COR-L47 (cell line): ENCODE measurements around the gene ATP6V1D.
"Not testable (repeated sequence)": the region's sequence is repeated elsewhere in the genome, so short reads cannot be mapped to it uniquely, and the experiment has no call there.

Source experiments
- DNase-seq: peaks from one replicate; lab custom pipeline; 2025; lab: John Stamatoyannopoulos, UW

The ATP6V1D gene

DNA sequence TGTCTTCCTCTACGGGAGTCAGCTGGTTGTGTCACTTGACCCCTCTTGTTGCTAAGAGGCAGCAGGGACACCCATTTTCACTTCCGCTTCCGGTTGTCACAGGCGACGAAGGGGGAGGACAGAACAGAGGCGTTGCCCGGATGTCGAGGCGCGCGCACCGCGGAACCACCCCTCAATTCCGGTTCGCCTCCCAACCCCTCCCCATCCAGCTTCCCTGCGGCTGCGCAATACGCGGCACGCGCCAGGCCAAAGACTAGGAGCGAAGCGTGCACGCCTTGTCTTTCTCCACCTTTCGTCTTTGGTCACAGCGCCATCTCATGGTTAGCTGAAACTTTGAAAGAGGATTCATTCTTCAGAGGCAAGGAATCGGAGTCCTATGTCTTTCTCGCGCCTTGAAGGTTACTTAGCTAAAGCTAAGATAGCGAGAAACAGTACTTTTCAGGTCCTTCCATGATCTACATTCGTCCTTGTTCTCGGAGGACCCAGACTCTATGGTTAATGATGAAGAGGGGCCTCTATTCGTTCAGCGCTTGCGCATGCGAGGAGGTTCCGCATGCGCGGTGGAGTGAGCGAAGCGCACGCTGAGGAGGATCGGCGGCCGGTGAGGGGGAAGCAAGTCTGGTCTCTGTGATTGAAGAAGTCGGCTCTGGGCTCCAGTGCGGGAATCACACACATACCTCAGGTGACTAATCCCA, at the start of gene ATP6V1D, which contains the start of gene EIF2S1:
Gene ATP6V1D (minus strand): TSS at position 30 of the 695 bp plus-strand sequence. CDS start 106 bp downstream, outside the sequence.
Gene EIF2S1 (plus strand): TSS at position 554 of the 695 bp plus-strand sequence. CDS start 4,440 bp downstream, outside the sequence.
- DNase-seq: peak; percentile 99

DNA sequence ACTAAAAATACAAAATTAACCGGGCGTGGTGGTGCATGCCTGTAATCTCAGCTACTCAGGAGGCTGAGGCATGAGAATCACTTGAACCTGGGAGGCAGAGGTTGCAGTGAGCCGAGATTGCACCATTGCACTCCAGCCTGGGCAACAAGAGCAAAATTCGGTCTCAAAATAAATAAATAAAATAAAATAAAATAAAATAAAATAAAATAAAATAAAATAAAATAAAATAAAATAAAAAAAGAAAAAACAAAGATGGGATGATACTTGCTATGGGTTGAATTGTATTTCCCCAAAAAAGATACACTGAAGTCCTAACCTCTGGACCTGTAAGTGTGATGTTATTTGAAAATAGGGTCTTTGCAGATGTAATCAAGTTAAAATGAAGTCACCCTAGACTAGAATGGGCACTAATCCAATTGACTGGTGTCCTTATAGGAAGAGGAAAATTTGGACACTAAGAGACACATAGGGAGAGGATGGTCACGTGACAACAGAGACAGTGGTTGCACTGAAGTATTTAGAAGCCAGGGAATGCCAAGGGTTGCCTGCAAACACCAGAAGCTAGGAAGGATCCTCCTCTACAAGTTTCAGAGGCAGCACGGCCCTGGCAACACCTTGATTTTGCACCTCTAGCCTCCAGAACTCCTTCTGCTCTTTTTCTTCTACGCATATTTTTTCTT, 48.7 kb upstream of the ATP6V1D start:
- not testable (repeated sequence) for DNase-seq

DNA sequence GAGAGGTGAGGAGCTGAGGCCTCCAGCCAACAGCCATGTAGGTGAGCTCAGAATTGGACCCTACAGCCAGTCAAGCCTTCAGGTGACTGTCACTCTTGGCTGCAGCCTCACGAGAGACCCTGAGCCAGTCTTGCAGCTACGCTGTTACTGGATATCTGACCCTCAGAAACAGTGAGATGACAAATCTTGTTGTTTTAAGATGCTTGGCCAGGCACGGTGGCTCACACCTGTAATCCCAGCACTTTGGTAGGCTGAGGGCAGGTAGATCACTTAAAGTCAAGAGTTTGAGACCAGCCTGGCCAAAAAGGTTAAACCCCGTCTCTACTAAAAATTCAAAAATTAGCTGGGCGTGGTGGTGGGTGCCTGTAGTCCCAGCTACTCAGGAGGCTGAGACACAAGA, 46.2 kb upstream of the ATP6V1D start:
- DNase-seq: no peak

DNA sequence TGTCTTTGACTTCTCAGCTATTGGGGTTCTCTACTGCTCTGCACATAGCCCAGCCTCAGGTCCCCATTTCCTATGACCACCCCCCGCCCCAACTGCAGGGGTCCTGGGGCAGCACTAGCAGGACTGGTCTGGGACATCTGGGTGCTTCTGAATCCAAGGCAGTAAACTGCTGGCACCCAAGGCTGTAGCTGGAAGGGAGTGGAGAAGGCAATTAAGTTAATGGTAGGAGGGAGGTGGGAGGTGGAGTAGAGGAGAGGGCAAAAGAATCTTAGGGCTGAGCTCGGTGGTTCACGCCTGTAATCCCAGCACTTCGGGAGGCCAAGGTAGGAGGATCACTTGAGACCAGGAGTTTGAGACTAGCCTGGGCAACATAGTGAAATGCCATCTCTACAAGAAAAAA, 40.8 kb upstream of the ATP6V1D start:
- no peak for DNase-seq

DNA sequence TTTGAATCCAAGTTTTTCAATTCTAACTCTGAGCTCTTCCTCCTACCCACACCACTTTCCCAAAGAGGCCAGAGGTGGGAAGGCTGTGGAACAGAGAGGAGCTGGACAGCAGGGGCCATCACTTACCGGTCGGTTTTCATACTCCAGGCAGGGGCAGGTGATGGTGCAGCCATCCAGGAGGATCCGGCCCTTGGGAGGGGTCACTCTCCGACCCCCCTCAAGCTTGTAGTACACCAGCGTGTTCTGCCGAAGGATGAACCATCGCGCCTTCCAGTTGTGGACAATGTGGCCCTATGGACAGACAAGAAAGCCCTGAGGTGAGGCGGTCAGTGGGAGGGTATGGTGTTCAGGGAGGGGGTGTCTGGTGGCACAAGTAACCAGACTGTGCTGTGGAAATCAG, 37.9 kb upstream of the ATP6V1D start:
- no peak for DNase-seq

DNA sequence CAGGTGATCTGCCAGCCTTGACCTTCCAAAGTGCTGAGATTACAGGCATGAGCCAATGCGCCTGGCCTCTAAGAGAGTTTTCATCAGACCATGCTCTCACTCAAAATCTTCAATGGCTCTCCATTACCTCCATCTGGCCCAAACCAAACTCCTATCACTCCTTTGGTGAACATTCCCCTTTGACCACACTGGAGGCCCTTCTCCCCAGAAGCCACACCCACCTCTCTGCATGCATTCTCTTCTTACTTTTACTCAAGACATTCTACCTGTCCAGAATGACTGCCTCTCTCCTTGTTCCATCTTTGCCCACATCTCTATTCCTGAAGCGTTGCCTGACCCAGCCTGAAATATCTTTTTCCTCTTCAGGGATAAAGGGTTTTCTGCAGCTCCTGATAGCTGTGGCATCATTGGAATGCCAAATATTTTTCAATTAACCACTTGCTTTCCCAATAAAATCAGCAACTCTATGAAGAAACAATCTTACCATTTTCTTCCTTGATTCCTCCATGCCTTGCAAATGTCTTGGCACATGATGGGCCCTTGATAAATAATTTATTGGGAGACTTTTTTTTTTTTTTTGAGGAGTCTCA, 36.9 kb upstream of the ATP6V1D start:
- DNase-seq: no peak

DNA sequence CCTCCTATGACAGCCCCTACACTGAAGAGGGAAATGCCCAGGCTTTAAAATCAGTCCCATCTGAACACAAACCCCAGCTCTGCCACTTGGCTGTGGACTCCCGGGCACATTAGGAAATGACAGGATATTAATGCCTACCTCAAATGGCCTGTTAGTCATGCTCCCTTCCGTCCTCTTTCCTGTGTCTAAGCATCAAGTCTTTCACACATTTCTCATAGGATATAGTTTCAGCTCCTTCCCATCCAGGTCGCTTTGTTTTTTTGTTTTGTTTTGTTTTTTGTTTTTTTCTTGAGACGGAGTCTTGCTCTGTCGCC, 36.2 kb upstream of the ATP6V1D start:
- DNase-seq: no peak

DNA sequence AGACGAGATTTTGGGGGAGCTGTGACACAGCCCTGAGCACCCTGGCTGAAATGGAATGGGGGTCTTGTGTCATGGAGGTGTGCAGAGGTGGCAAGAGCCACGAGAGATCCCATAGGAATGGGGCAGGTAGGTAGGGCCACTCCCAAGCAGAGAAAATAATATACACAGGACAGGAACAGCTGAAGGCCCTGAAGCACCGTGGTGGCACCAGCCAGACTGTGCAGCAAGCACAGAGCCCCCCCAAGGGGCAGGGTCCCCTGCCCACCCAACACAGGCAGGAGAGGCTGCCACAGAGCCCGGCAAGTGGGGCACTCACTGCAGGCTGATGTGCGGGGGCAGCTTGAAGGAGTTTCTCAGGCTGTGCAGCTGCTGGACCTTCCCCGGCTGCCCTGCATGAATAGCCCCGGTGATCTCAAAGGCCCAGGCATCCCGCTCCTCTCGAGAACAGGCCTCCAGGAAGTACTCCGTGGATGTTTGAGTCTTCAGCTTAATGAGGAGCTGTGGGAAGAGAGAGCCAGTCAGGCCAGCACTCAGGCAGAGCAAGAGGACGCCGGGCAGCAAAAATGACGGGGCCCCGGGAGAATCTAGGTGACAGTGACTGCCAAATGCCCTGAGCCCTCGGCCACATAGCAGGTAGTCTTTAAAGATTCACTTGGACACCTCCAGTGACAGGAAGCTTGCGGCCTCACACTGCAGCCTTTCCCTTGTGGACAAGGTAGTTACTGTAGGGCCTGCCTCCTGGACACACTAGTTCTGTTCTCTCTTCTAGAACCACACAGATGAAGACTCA, 35.7 kb upstream of the ATP6V1D start:
- no peak for DNase-seq

DNA sequence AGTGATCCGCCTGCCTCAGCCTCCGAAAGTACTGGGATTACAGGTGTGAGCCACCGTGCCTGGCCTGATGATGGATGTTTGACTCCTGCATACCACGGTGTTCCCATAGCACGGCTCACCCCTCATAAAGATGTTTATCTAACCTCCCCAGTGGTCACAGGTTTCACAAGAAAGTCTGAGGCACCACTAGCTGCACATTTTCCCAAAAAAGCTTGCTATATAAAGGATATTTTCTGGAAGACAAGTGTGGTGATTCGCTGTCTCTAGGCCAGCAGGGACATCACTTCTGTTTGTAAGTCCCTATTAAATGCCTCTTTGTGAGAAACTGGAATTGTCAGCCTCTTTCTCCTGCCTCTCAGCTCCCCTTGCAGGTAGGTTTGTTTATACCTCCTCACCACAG, 34.1 kb upstream of the ATP6V1D start:
- no peak for DNase-seq

DNA sequence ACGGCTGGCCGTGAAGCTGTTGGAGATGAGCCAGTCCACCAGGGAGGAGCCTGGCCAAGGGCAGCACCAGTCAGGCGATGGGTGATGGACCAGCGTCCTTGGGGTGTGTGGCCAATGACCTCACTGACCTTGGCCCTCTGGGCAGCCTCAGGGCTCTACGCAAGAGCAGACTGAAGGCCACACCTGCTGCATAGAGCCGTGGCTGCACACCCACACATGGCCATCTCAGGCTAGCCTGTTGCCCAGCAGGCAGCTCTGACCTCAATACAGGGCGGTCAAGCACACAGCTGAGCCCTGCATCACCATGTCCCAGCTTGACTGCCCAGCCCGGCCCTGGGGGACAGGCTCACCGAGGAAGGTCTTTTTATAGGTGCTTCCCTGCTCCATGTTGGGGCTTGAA, 33.2 kb upstream of the ATP6V1D start:
- no peak for DNase-seq

DNA sequence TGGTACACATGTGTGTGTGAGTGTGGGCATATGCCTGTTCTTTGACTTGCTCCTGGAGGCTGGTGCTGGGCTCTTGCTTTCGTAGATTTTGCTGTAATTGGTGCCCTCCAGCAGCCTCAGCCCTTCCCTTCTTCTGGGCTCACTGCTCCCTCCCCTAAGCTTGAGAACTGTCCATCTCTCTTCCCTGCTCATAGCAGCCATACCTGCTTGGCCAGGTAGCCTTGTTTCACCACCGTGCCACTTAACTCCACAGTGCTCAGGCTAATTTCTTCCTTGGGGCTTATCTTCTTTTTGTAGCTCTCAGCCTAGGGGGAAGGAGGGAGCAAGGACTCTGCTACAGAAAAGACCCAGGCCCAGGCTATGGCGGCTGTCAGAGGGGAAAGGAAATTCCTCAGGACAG, 32.5 kb upstream of the ATP6V1D start:
- no peak for DNase-seq

DNA sequence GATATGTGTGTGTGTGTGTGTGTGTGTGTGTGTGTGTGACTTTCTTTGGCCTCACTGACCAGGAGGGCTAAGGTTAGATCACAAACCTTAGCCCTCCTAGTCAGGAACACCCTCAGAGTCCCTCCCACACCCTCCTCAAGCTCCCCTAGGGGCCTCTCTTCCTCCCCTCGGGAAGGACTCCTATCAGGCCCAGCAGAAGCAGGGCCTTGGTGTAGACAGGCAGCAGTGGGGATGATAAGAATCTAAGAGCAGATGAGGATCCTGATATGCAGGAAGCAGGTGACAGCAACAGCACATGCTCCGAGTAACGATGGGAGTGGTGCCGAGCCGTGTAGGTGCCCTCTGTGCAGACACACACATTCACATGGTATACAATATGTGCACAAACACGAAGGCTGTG, 31.7 kb upstream of the ATP6V1D start:
- DNase-seq: no peak

DNA sequence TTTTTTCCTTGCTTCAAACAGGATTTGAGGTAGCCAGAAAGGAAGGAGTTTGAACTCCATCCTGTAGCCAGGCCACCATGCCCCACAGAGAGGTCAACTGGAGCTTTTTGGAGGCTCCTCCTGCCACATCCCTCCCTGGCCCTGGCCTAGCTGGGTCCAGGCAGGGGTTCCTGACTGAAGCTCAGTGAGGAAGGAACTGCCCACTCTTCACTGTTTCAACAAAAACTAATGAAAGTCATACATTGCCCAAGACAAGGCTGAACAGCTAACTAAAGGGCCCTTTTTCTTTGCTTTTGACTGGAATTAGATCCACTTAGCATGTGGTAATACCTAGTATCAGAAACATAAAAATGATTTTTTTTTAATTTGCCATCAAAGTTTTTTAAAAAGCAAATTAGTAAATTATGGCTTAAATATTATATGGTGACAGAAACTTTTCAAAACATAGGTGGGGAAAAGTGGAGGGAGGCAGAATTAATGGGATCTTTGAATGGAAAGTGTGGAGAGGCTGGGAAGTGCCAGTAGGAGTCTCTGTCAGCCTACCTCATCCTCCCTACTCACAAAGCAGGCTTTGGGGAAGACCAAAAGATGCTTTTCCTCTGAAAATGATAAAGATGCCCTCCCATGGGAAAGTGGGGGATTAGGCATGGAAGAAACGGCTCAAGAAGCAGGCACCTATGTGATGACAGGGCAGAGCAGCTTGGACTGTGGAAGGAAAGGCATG, 30.4 kb upstream of the ATP6V1D start:
- no peak for DNase-seq

DNA sequence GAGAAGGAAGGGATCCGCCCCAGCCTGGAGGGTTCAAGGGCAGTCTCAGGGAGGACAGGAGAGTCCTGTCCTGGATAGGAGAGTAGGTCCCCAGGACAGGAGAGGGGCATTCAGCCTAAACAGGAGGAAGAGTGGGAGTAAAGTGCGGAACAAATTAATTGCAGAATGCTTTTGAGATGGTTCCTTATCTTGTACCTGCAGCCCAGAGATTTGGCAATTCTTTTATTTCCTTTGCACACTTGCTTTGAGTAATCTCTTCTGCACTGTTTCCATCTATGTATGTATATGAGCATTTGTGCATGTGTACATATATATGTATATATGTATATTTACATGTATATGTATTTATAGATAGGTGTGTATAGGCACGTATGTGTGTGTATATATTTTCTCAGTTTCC, 29.7 kb upstream of the ATP6V1D start:
- no peak for DNase-seq

DNA sequence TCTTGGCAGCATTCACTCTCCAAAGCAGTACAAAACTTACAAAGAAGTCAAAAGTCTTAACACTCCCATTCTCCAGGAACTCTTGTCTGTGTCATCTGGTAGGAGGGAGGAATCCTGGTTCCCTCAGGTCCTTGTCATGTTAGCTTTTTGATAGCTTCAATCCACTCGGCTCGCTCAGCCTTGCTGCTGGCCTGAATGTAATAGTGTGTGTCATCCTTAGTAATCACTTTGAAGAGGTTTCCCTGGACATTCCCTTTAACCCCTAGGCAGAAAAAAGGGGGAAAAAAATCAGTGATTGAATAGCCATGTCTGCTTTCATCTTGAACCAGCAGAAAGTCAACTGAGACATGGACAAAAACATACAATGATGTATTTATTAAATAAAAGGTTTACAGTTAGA, 27.6 kb upstream of the ATP6V1D start:
- DNase-seq: no peak

DNA sequence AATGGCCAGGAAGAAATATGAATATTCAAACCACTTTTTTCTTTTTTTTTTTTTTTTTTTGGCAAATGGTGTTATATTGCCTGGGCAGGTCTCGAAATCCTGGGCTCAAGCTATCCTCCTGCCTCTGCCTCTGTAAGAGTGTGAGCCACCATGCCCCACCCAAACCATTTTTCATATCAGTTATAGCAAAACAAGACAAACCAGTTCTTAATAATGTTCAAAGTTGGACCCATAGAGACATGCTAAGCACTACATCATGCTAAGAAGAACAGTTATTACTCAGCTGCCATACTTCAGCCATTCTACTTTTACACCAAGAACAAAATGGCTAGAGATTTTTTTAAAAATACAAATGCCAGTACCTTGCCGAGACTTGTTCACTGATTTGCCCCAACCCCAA, 26.0 kb upstream of the ATP6V1D start:
- no peak for DNase-seq

DNA sequence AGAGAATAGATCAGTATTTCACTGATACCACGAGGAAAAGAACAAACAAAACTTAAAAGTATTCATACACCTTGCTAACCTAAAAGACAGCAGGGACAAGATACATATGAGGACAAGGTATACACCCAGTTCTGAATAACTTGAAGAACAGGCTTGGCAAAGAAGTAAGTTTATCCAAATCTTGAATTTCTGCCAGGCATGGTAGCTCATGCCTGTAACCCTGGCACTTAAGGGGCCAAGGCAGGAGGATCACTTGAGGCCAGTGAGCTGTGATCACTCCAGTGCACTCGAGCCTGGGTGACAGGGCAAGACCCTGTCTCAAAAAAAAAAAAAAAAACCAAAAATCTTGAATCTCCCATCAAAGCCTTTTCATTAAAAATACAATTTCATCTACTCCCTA, 25.5 kb upstream of the ATP6V1D start:
- no peak for DNase-seq

DNA sequence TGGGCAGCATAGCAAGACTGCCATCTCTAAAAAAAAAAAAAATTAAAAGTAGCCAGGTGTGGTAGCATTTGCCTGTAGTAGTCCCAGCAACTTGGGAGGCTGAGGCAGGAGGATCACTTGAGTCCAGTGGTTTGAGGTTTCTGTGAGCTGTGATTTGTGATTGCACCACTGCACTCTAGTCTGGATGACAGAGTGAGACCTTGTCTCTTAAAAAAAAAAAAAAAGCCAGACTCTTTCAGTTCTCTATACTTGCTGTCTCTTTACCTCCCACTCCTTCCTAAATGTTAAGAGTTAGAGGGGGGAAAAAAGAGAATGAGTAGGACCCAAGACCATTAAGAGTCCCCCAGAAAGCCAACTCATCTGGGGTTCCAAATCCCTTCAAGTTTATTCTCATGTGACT, 18.3 kb upstream of the ATP6V1D start:
- DNase-seq: no peak

DNA sequence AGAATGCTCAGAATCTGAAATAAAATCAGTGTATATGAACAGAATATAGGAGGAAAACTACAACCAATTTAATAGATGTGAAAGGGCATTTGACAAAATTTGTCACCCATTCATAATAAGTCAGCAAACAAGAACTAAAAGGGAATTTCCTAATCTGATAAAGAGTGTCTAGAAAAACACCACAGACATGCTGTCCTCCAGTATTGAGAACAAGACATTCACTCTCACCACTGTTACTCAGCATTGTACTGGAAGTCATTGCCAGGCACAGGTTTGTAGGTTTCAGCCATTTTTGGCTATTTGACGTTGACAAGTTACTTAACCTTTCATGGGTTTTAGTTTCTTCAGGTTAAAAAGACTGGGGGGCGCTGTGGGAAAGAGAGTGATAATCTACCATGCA, 13.7 kb upstream of the ATP6V1D start:
- no peak for DNase-seq

DNA sequence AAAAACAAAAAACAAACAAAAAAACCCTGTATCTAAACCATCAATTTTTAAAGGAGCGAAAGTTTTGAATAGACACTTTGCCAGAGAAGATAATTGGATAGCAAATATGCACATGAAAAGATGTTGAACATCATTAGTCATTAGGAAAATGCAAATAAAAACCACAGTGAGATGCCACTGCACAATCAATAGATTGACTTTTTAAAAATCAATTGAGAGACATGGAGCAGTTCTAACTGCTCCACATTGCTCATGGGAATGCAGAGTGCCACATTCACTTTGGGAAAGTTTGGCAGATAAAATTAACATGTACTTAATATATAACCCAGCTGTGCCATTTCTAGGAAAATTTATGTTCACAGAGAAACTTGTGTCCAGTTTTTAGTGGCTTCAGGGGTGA, 13.2 kb upstream of the ATP6V1D start:
- DNase-seq: no peak

DNA sequence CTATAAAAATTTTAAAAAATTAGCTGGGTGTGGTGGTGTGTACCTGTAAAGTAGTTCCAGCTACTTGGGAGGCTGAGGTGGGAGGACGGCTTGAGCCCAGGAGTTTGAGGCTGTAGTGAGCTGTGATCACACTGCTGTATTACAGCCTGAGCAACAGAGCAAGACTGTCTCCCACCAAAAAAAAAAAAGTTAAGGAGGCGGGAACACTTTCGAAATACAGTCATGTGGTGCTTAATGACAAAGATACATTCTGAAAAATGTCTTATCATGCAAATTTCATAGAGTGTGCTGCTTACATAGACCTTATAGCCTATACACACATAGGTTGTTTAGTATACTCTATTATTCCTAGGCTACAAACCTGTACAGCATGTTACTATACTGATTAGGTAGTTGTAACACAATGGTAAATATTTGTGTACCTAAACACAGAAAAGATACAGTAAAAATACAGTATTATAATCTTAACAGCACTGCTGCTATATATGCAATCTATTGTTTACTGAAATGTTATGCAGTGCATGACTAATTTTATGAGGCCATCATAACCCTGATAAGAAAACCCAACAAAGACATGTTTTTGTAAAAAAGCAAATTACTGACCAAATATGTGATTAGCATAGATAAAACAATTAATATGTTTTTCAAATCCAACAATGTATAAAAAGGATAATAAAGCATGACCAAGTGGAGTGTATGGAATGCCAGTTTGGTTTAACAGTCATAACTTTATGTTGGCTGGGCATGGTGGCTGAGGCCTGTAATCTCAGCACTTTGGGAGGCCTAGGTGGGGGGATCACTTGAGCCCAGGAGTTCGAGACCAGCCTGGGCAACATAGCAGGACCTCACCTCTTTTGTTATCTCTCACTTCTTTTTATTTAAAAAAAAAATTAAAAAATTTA, 11.9 kb upstream of the ATP6V1D start:
- no peak for DNase-seq
